K562 (cell line): ENCODE results near the gene KCTD8.

Experiments
- ARHGAP35 ChIP-seq: fragments of 450-650 bp; IDR thresholded peaks from 2 replicates; pipeline ENCODE4 v1.6.1; 2018; ENCODE audit not compliant: partially characterized antibody
- CBX5 ChIP-seq: IDR thresholded peaks from 2 replicates; pipeline ENCODE4 v1.6.1; 2014; ENCODE audit warnings: low read depth, borderline replicate concordance
- EHMT2 ChIP-seq: fragments of 450-650 bp; IDR thresholded peaks from 2 replicates; pipeline ENCODE4 v1.6.1; 2018; ENCODE audit warnings: antibody characterized with exemption
- HDAC8 ChIP-seq: fragments of 450-650 bp; IDR thresholded peaks from 2 replicates; pipeline ENCODE4 v1.6.1; 2016; ENCODE audit warnings: mild to moderate bottlenecking, missing genetic modification characterization, moderate library complexity, missing compliant biosample characterization
- JUND ChIP-seq, 2 experiments: IDR thresholded peaks; 2 replicates in 1 of 2; 3 replicates in 1 of 2; pipeline ENCODE4 v1.6.1; 2011; ENCODE audit warnings: borderline replicate concordance in 2 of 2, low read depth in 2 of 2, low read length in 2 of 2, improper control_type of control experiment in 1 of 2, missing biosample characterization in 1 of 2, missing genetic modification characterization in 1 of 2, missing genetic modification reagents in 1 of 2
- POLR2A ChIP-seq: fragments of 450-650 bp; conservative IDR thresholded peaks from 2 replicates; pipeline ENCODE4 v1.6.1; 2016
- POLR2AphosphoS5 ChIP-seq: IDR thresholded peaks from 2 replicates; pipeline ENCODE4 v1.6.1; 2011; ENCODE audit warnings: mild to moderate bottlenecking, low read depth, low read length, moderate library complexity; ENCODE audit not compliant: control insufficient read depth, insufficient read depth
- RBFOX2 ChIP-seq: fragments of 200-400 bp; formaldehyde crosslinking; IDR thresholded peaks from 2 replicates; pipeline ENCODE4 v1.6.1; 2017; ENCODE audit warnings: low read depth, mild to moderate bottlenecking, low read length, moderate library complexity
- SRSF9 ChIP-seq: fragments of 200-400 bp; formaldehyde crosslinking; IDR thresholded peaks from 2 replicates; pipeline ENCODE4 v1.6.1; 2017; ENCODE audit warnings: low read depth, low read length, borderline replicate concordance
- ZBTB8A ChIP-seq: fragments of 450-650 bp; IDR thresholded peaks from 2 replicates; pipeline ENCODE4 v1.6.1; 2018; ENCODE audit warnings: mild to moderate bottlenecking, moderate library complexity; ENCODE audit not compliant: partially characterized antibody
- ZNF175 ChIP-seq: fragments of 200-800 bp; sonication (Bioruptor generic); IDR thresholded peaks from 2 replicates; pipeline ENCODE4 v1.6.1; 2016; ENCODE audit warnings: low read depth, mild to moderate bottlenecking, missing genetic modification characterization, missing compliant biosample characterization
- TF ChIP-seq, protein P1 (sequence below), 3 experiments: IDR thresholded peaks in 2 of 3; conservative IDR thresholded peaks in 1 of 3; 2 replicates each; pipeline ENCODE4 v1.5.1; 2011 to 2012; ENCODE audit warnings: low read length in 3 of 3, mild to moderate bottlenecking in 3 of 3, control low read depth in 2 of 3, improper control_type of control experiment in 1 of 3, inconsistent platforms in 1 of 3, low read depth in 1 of 3, mixed read lengths in 1 of 3, moderate library complexity in 1 of 3; ENCODE audit not compliant: insufficient read depth in 2 of 3
- TF ChIP-seq, protein P2 (sequence below): sonication (generic); formaldehyde crosslinking; IDR thresholded peaks from 2 replicates; pipeline ENCODE4 v1.5.0; 2020; ENCODE audit warnings: missing genetic modification reagents

DNA sequence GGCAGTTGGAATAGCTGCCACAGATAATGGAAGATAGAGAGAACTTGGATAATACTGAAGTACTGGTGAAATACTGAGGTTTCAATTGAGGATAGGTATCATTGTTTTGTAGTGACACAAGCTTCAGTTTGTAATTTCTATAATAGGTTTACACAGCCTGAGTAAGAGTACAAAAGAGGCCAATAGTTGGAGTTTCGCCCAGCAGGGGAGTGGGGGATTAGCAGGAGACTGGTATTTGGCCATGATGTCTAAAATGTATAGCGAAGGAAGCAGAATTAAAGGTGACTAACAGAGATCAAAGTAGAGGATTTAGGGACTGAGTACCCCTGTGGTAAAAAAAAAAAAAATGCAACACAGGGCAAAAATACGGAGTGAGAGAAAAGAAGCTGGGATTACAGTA lies 129.5 kb downstream of the KCTD8 start:
- no peak for TF ChIP-seq ZNF175 (CRISPR knock-in tag)
- TF ChIP-seq, protein P1, sequence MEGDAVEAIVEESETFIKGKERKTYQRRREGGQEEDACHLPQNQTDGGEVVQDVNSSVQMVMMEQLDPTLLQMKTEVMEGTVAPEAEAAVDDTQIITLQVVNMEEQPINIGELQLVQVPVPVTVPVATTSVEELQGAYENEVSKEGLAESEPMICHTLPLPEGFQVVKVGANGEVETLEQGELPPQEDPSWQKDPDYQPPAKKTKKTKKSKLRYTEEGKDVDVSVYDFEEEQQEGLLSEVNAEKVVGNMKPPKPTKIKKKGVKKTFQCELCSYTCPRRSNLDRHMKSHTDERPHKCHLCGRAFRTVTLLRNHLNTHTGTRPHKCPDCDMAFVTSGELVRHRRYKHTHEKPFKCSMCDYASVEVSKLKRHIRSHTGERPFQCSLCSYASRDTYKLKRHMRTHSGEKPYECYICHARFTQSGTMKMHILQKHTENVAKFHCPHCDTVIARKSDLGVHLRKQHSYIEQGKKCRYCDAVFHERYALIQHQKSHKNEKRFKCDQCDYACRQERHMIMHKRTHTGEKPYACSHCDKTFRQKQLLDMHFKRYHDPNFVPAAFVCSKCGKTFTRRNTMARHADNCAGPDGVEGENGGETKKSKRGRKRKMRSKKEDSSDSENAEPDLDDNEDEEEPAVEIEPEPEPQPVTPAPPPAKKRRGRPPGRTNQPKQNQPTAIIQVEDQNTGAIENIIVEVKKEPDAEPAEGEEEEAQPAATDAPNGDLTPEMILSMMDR (IDR thresholded peaks at IDR 0.05 in 2 of 3, conservative IDR thresholded peaks at IDR 0.05 in 1 of 3; ENCODE audit: insufficient read depth in 2 of 3, low read depth in 1 of 3, low read length in 3 of 3): no peak
- TF ChIP-seq HDAC8: no peak
- no peak for TF ChIP-seq SRSF9
- no peak for TF ChIP-seq POLR2AphosphoS5
- no peak for TF ChIP-seq ZBTB8A
- no peak for TF ChIP-seq RBFOX2
- TF ChIP-seq, protein P2, sequence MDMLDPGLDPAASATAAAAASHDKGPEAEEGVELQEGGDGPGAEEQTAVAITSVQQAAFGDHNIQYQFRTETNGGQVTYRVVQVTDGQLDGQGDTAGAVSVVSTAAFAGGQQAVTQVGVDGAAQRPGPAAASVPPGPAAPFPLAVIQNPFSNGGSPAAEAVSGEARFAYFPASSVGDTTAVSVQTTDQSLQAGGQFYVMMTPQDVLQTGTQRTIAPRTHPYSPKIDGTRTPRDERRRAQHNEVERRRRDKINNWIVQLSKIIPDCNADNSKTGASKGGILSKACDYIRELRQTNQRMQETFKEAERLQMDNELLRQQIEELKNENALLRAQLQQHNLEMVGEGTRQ (CRISPR knock-in tag): no peak
- no peak for TF ChIP-seq POLR2A
- no peak for TF ChIP-seq EHMT2
- no peak for TF ChIP-seq ARHGAP35
- TF ChIP-seq CBX5: no peak
- TF ChIP-seq JUND (IDR thresholded peaks at IDR 0.05; ENCODE audit: borderline replicate concordance, low read depth, low read length): no peak
- no peak for TF ChIP-seq JUND (tag; IDR thresholded peaks at IDR 0.05; ENCODE audit: borderline replicate concordance, low read depth, low read length)
